ENCODE results near the gene SLC4A4. TPM values are rescaled to one million over a fixed set of nuclear protein-coding genes. Genes with fewer than 3 reads are reported as not detected.
A peak's percentile ranks its signal among the peaks of the same experiment; 100 is the strongest.

The SLC4A4 gene
- total RNA-seq, 1 experiment from 2014 or later: not detected

DNA sequence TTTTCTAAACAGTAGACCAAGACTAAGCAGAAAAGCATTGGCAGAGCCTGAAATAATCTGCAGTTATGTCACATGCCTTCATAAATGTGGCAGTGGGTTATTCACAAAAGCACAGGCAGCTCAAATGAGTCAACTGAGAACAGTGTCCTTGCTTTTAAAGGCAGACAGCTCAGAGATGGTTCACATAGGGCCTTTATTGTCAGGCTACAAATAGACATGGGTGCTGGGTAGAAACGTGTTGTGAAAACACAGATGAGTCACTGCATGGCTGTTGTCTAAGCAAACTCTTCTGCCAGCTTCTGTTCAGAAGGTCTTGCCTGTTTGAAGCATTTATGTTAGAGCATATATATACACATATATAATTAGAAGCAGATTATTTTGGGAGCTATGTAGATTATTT, 118.0 kb downstream of the SLC4A4 start:
- TF ChIP-seq, protein P1, sequence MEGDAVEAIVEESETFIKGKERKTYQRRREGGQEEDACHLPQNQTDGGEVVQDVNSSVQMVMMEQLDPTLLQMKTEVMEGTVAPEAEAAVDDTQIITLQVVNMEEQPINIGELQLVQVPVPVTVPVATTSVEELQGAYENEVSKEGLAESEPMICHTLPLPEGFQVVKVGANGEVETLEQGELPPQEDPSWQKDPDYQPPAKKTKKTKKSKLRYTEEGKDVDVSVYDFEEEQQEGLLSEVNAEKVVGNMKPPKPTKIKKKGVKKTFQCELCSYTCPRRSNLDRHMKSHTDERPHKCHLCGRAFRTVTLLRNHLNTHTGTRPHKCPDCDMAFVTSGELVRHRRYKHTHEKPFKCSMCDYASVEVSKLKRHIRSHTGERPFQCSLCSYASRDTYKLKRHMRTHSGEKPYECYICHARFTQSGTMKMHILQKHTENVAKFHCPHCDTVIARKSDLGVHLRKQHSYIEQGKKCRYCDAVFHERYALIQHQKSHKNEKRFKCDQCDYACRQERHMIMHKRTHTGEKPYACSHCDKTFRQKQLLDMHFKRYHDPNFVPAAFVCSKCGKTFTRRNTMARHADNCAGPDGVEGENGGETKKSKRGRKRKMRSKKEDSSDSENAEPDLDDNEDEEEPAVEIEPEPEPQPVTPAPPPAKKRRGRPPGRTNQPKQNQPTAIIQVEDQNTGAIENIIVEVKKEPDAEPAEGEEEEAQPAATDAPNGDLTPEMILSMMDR (IDR thresholded peaks at IDR 0.05; ENCODE audit: unreplicated experiment): no peak
- CTCF ChIA-PET: interaction anchor here (0.7 to 1.2 kb wide), 2 partner anchors 272 to 430 kb away, joined by 3 read pairs; no protein-coding TSS in a partner anchor
- H3K4me3 Mint-ChIP-seq (ENCODE audit: unreplicated experiment): no peak overlapping the region
- H3K4me1 Mint-ChIP-seq (ENCODE audit: insufficient read depth, unreplicated experiment): no peaks in the 10 kb centered on the region
- no peaks in the 10 kb centered on the region for H3K27me3 Mint-ChIP-seq (ENCODE audit: insufficient read depth, unreplicated experiment)
- H3K36me3 Mint-ChIP-seq (ENCODE audit: insufficient read depth, unreplicated experiment): no peaks in the 10 kb centered on the region
- intact Hi-C loops (cut with micrococcal nuclease): no loop called here
- DNase-seq (ENCODE audit: unreplicated experiment): peak; percentile 81
- H3K27ac Mint-ChIP-seq (ENCODE audit: low read depth, unreplicated experiment): no peak overlapping the region
- POLR2A ChIA-PET: interaction anchor here (0.6 kb wide), 3 partner anchors 16 to 262 kb away, joined by 3 read pairs; no protein-coding TSS in a partner anchor
- no peaks in the 10 kb centered on the region for H3K9me3 Mint-ChIP-seq (ENCODE audit: unreplicated experiment)
- BruUV-seq (replicated peaks): no TSS peak

- no peaks in the 10 kb centered on the region for H3K9me3 Mint-ChIP-seq (ENCODE audit: unreplicated experiment)
- no peaks in the 10 kb centered on the region for H3K36me3 Mint-ChIP-seq (ENCODE audit: insufficient read depth, unreplicated experiment)
- no peak overlapping the region for H3K4me3 Mint-ChIP-seq (ENCODE audit: unreplicated experiment)
- BruUV-seq (replicated peaks): no TSS peak
- CTCF ChIA-PET: no interaction called here
- TF ChIP-seq, protein P1 (IDR thresholded peaks at IDR 0.05; ENCODE audit: unreplicated experiment): no peak
- no peaks in the 10 kb centered on the region for H3K4me1 Mint-ChIP-seq (ENCODE audit: insufficient read depth, unreplicated experiment)
- no peak overlapping the region for H3K27ac Mint-ChIP-seq (ENCODE audit: low read depth, unreplicated experiment)
- POLR2A ChIA-PET: no interaction called here
- no peaks in the 10 kb centered on the region for H3K27me3 Mint-ChIP-seq (ENCODE audit: insufficient read depth, unreplicated experiment)
- intact Hi-C loops (cut with micrococcal nuclease): no loop called here
- DNase-seq (ENCODE audit: unreplicated experiment): no peak
These were observed 121.6 kb downstream of the SLC4A4 start for GRCh38 chr4:71460371-71460770.

- Mint-ChIP-seq H3K4me3 (ENCODE audit: unreplicated experiment) (no peak overlapping the region), H3K36me3 (ENCODE audit: insufficient read depth, unreplicated experiment) (no peaks in the 10 kb centered on the region), H3K27me3 (ENCODE audit: insufficient read depth, unreplicated experiment) (no peaks in the 10 kb centered on the region), H3K9me3 (ENCODE audit: unreplicated experiment) (no peaks in the 10 kb centered on the region), H3K4me1 (ENCODE audit: insufficient read depth, unreplicated experiment) (no peaks in the 10 kb centered on the region), H3K27ac (ENCODE audit: low read depth, unreplicated experiment) (no peak overlapping the region)
- DNase-seq (ENCODE audit: unreplicated experiment): no peak
- TF ChIP-seq, protein P1 (IDR thresholded peaks at IDR 0.05; ENCODE audit: unreplicated experiment): no peak
- ChIA-PET CTCF (interaction anchor here (0.6 to 1.6 kb wide), 2 partner anchors 69 to 712 kb away, joined by 3 to 5 read pairs; no protein-coding TSS in a partner anchor), POLR2A (no interaction called here)
- intact Hi-C loops (cut with micrococcal nuclease): no loop called here
- no TSS peak for BruUV-seq (replicated peaks)
These were observed 122.6 kb downstream of the SLC4A4 start for GRCh38 chr4:71461422-71461821.

- no peaks in the 10 kb centered on the region for H3K9me3 Mint-ChIP-seq (ENCODE audit: unreplicated experiment)
- TF ChIP-seq, protein P1 (IDR thresholded peaks at IDR 0.05; ENCODE audit: unreplicated experiment): no peak
- H3K4me1 Mint-ChIP-seq (ENCODE audit: insufficient read depth, unreplicated experiment): no peaks in the 10 kb centered on the region
- DNase-seq (ENCODE audit: unreplicated experiment): no peak
- no peak overlapping the region for H3K27ac Mint-ChIP-seq (ENCODE audit: low read depth, unreplicated experiment)
- no peaks in the 10 kb centered on the region for H3K27me3 Mint-ChIP-seq (ENCODE audit: insufficient read depth, unreplicated experiment)
- ChIA-PET POLR2A (no interaction called here), CTCF (interaction anchor here (0.5 kb wide), 1 partner anchor 54 kb away, joined by 3 read pairs; no protein-coding TSS in a partner anchor)
- intact Hi-C loops (cut with micrococcal nuclease): no loop called here
- BruUV-seq (replicated peaks): no TSS peak
- H3K4me3 Mint-ChIP-seq (ENCODE audit: unreplicated experiment): no peak overlapping the region
- no peaks in the 10 kb centered on the region for H3K36me3 Mint-ChIP-seq (ENCODE audit: insufficient read depth, unreplicated experiment)
These were observed 128.0 kb downstream of the SLC4A4 start for GRCh38 chr4:71466775-71467174.
